ENCODE data around the gene TNFRSF1A. TPM values are rescaled to one million over a fixed set of nuclear protein-coding genes. Genes with fewer than 3 reads are reported as not detected.

TNFRSF1A gene
- total RNA-seq, 3 donors from 2014 or later (not counting 1 experiment from before 2014, with no cell fraction given), result 75.7 to 116 (median 87.3) TPM

DNA sequence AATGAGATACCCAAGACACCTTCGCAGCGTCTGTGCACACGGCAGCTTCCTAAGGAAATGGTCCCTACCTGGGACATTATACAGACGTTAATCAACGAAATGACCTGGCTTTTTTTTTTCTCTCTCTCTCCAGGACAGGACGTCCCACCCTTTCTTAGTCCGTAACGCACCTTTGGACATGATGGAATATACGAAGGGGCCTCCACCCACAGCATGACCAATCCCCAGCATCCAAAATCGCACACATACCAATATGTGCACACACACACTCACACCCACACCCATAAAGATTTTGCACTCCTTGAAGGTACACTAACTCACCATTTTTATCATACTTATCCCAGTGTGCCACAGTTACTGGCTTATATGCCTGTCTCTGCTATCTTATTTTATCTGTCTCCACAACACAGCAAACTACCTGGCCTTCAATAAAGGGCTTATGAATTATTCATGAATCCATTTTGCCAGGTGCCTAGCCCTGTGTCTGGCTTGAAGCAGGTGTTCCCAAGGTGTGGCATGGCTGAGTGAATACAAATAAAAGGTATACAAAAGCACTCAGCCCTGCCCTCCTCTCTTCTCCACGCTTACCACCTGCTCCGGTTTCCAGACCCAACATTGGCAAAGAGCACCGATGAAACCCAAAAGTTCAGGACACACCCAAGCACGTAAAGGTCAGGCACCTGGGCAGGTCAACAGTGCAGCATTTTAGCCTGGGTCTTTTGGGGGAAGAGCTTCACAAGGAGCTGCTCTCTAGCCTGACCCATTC, 31.3 kb upstream of the TNFRSF1A start:
- DNase-seq, result no peak
- Mint-ChIP-seq H3K9me3 (no peaks in the 10 kb centered on the region), H3K4me3 (no peak overlapping the region), H3K27ac (no peak overlapping the region), H3K27me3 (ENCODE audit: low read depth in 2 of 2) (no peaks in the 10 kb centered on the region), H3K4me1 (peaks cover 38 to 63% of the 10 kb centered on the region in 2 donors), H3K36me3 (no peaks in the 10 kb centered on the region)
- Histone ChIP-seq H3K36me3 (ENCODE audit: control insufficient read depth, insufficient read depth, low read length) (no peaks in the 10 kb centered on the region), H3K4me3 (ENCODE audit: low read length) (no peak overlapping the region), H3K27me3 (ENCODE audit: control insufficient read depth, insufficient read depth, low read length) (no peaks in the 10 kb centered on the region), H3K4me1 (ENCODE audit: control insufficient read depth, insufficient read depth, low read length) (peaks cover 43% of the 10 kb centered on the region), H3K27ac (ENCODE audit: low read length) (no peak overlapping the region), H3K9me3 (ENCODE audit: control insufficient read depth, insufficient read depth, low read length) (no peaks in the 10 kb centered on the region)
- 85% methylated on average over 14 of the region's 14 CpGs for WGBS (ENCODE audit: insufficient coverage)
- ATAC-seq, result no peak
- TF ChIP-seq, protein P1, sequence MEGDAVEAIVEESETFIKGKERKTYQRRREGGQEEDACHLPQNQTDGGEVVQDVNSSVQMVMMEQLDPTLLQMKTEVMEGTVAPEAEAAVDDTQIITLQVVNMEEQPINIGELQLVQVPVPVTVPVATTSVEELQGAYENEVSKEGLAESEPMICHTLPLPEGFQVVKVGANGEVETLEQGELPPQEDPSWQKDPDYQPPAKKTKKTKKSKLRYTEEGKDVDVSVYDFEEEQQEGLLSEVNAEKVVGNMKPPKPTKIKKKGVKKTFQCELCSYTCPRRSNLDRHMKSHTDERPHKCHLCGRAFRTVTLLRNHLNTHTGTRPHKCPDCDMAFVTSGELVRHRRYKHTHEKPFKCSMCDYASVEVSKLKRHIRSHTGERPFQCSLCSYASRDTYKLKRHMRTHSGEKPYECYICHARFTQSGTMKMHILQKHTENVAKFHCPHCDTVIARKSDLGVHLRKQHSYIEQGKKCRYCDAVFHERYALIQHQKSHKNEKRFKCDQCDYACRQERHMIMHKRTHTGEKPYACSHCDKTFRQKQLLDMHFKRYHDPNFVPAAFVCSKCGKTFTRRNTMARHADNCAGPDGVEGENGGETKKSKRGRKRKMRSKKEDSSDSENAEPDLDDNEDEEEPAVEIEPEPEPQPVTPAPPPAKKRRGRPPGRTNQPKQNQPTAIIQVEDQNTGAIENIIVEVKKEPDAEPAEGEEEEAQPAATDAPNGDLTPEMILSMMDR (IDR thresholded peaks at IDR 0.05), result no peak
- intact Hi-C loops (cut with micrococcal nuclease), result no loop called here

DNA sequence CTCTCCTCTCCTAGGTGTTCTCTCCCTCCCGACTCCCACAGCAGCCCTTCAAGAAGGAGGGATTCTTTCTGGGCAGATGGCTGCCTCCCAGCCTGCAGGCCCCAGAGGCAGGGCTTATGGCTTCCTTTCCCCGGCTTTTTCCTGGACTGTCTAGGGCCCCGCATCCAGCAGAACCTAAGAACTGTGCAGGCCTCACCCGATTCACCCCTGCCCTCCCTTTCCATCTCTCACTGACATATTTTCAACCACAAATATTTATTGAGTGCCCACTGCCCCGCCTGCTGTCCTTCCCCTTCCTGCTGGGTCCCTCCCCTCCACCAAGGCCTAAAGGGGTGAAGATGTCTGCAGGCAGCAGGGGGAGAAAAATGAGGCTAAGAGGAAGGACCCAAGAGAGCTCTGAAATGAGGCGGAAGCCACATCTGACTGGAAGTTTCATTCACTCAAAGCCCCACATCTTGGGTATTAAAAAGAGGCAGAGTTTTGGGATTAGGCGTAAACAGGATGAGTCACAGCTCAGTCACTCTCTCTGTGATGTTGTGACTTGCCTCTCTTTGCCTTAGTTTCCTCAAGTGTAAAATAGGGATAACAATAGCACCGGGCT, 30.6 kb upstream of the TNFRSF1A start:
- Histone ChIP-seq H3K27me3 (ENCODE audit: control insufficient read depth, insufficient read depth, low read length) (no peaks in the 10 kb centered on the region), H3K36me3 (ENCODE audit: control insufficient read depth, insufficient read depth, low read length) (no peaks in the 10 kb centered on the region), H3K4me3 (ENCODE audit: low read length) (no peak overlapping the region), H3K27ac (ENCODE audit: low read length) (no peak overlapping the region), H3K9me3 (ENCODE audit: control insufficient read depth, insufficient read depth, low read length) (no peaks in the 10 kb centered on the region), H3K4me1 (ENCODE audit: control insufficient read depth, insufficient read depth, low read length) (peaks cover 47% of the 10 kb centered on the region)
- DNase-seq (no peak), ATAC-seq (no peak)
- Mint-ChIP-seq H3K9me3 (no peaks in the 10 kb centered on the region), H3K27me3 (ENCODE audit: low read depth in 2 of 2) (no peaks in the 10 kb centered on the region), H3K36me3 (no peaks in the 10 kb centered on the region), H3K4me3 (no peak overlapping the region), H3K27ac (no peak overlapping the region), H3K4me1 (peaks cover 41 to 68% of the 10 kb centered on the region in 2 donors)
- intact Hi-C loops (cut with micrococcal nuclease), result no loop called here
- TF ChIP-seq, protein P1 (IDR thresholded peaks at IDR 0.05), result no peak
- WGBS (ENCODE audit: insufficient coverage), result 53% methylated on average over 8 of the region's 8 CpGs

- WGBS (ENCODE audit: insufficient coverage), result 82% methylated on average over 9 of the region's 15 CpGs
- DNase-seq, result no peak
- ATAC-seq, result no peak
- Mint-ChIP-seq H3K9me3 (no peaks in the 10 kb centered on the region), H3K4me3 (no peak overlapping the region), H3K27ac (no peak overlapping the region), H3K4me1 (peaks cover 35 to 61% of the 10 kb centered on the region in 2 donors), H3K27me3 (ENCODE audit: low read depth in 2 of 2) (no peaks in the 10 kb centered on the region), H3K36me3 (no peaks in the 10 kb centered on the region)
- peaks cover 39% of the 10 kb centered on the region for H3K4me1 ChIP-seq (ENCODE audit: control insufficient read depth, insufficient read depth, low read length)
- no peaks in the 10 kb centered on the region for H3K27me3 ChIP-seq (ENCODE audit: control insufficient read depth, insufficient read depth, low read length)
- intact Hi-C loops (cut with micrococcal nuclease), result no loop called here
- no peak overlapping the region for H3K4me3 ChIP-seq (ENCODE audit: low read length)
- no peaks in the 10 kb centered on the region for H3K36me3 ChIP-seq (ENCODE audit: control insufficient read depth, insufficient read depth, low read length)
- no peak overlapping the region for H3K27ac ChIP-seq (ENCODE audit: low read length)
- no peaks in the 10 kb centered on the region for H3K9me3 ChIP-seq (ENCODE audit: control insufficient read depth, insufficient read depth, low read length)
- TF ChIP-seq, protein P1 (IDR thresholded peaks at IDR 0.05), result no peak
These were observed 29.3 kb upstream of the TNFRSF1A start for GRCh38 chr12:6370994-6371754.

Data from natural killer cell (primary cell).